H9 (cell line): Measurements from ENCODE around the gene EPHB3. TPM values are rescaled to one million over a fixed set of nuclear protein-coding genes. Genes with fewer than 3 reads are reported as not detected.

ENCODE experiments used
- DNase-seq: peaks from one replicate; pipeline ENCODE4 v3.0.0-alpha.2; 2017
- H2AFZ ChIP-seq: one replicate; pipeline ENCODE4 v1.6.1; 2013; ENCODE audit warnings: mild to moderate bottlenecking, low read length, control low read depth, moderate library complexity
- H2AK5ac ChIP-seq: 2 replicates; pipeline ENCODE4 v1.6.1; 2013; ENCODE audit warnings: low read length, control low read depth, mixed read lengths; ENCODE audit not compliant: insufficient read length
- H2BK120ac ChIP-seq: one replicate; pipeline ENCODE4 v1.6.1; 2013; ENCODE audit warnings: low read depth, mild to moderate bottlenecking, low read length, control low read depth, inconsistent platforms; ENCODE audit not compliant: poor library complexity, severe bottlenecking
- H2BK12ac ChIP-seq: 2 replicates; pipeline ENCODE4 v1.6.1; 2013; ENCODE audit warnings: low read length, control low read depth, mixed read lengths, low read depth; ENCODE audit not compliant: insufficient read length
- H2BK15ac ChIP-seq: 2 replicates; pipeline ENCODE4 v1.6.1; 2013; ENCODE audit warnings: low read depth, low read length, control low read depth
- H2BK20ac ChIP-seq: one replicate; pipeline ENCODE4 v1.6.1; 2013; ENCODE audit warnings: low read depth, mild to moderate bottlenecking, low read length, control low read depth, inconsistent platforms; ENCODE audit not compliant: poor library complexity, severe bottlenecking
- H2BK5ac ChIP-seq: 2 replicates; pipeline ENCODE4 v1.6.1; 2013; ENCODE audit warnings: low read length, control low read depth, mixed read lengths; ENCODE audit not compliant: insufficient read length
- H3K14ac ChIP-seq: 2 replicates; pipeline ENCODE4 v1.6.1; 2013; ENCODE audit warnings: low read length, control low read depth; ENCODE audit not compliant: insufficient read depth
- H3K18ac ChIP-seq: 2 replicates; pipeline ENCODE4 v1.6.1; 2013; ENCODE audit warnings: low read depth, mild to moderate bottlenecking, mixed read lengths, low read length, control low read depth; ENCODE audit not compliant: insufficient read length
- H3K23ac ChIP-seq: 2 replicates; pipeline ENCODE4 v1.6.1; 2013; ENCODE audit warnings: low read length, control low read depth, mixed read lengths, low read depth; ENCODE audit not compliant: insufficient read length
- H3K23me2 ChIP-seq: 2 replicates; pipeline ENCODE4 v1.6.1; 2013; ENCODE audit warnings: low read depth, mild to moderate bottlenecking, mixed read lengths, low read length, control low read depth; ENCODE audit not compliant: insufficient read length, poor library complexity, severe bottlenecking
- H3K27ac ChIP-seq: 2 replicates; pipeline ENCODE4 v1.5.1; 2013; ENCODE audit warnings: low read length, control low read depth, mixed read lengths, low read depth; ENCODE audit not compliant: insufficient read length
- H3K27me3 ChIP-seq: 2 replicates; pipeline ENCODE4 v1.6.1; 2013; ENCODE audit warnings: low read length, control low read depth, inconsistent platforms; ENCODE audit not compliant: insufficient read depth
- H3K4ac ChIP-seq: 2 replicates; pipeline ENCODE4 v1.6.1; 2013; ENCODE audit warnings: low read depth, mild to moderate bottlenecking, control low read depth, inconsistent platforms, low read length, moderate library complexity
- H3K4me1 ChIP-seq: 2 replicates; pipeline ENCODE4 v1.6.1; 2013; ENCODE audit warnings: low read length, control low read depth, inconsistent platforms; ENCODE audit not compliant: insufficient read depth
- H3K4me2 ChIP-seq: 2 replicates; pipeline ENCODE4 v1.6.1; 2013; ENCODE audit warnings: low read length, control low read depth, mixed read lengths; ENCODE audit not compliant: insufficient read length, insufficient read depth
- H3K56ac ChIP-seq: 2 replicates; pipeline ENCODE4 v1.6.1; 2013; ENCODE audit warnings: low read depth, mild to moderate bottlenecking, mixed read lengths, low read length, control low read depth; ENCODE audit not compliant: insufficient read length
- H3K79me1 ChIP-seq: 2 replicates; pipeline ENCODE4 v1.6.1; 2013; ENCODE audit warnings: low read depth, mild to moderate bottlenecking, moderate library complexity, low read length, control low read depth, inconsistent platforms; ENCODE audit not compliant: insufficient read depth, poor library complexity, severe bottlenecking
- H3K79me2 ChIP-seq: 2 replicates; pipeline ENCODE4 v1.6.1; 2013; ENCODE audit warnings: low read length, control low read depth, inconsistent platforms; ENCODE audit not compliant: insufficient read depth
- H3K9ac ChIP-seq: 2 replicates; pipeline ENCODE4 v1.6.1; 2013; ENCODE audit warnings: low read length, control low read depth, mixed read lengths; ENCODE audit not compliant: insufficient read length; ENCODE audit errors: extremely low read depth
- H3K9me3 ChIP-seq: one replicate; pipeline ENCODE4 v1.6.1; 2013; ENCODE audit warnings: low read depth, low read length, inconsistent platforms; ENCODE audit not compliant: control insufficient read depth
- H3T11ph ChIP-seq: one replicate; pipeline ENCODE4 v1.6.1; 2013; ENCODE audit warnings: mild to moderate bottlenecking, low read length, control low read depth, inconsistent platforms
- H4K20me1 ChIP-seq: one replicate; pipeline ENCODE4 v1.6.1; 2013; ENCODE audit not compliant: control insufficient read depth, insufficient read length, insufficient read depth
- H4K5ac ChIP-seq: 2 replicates; pipeline ENCODE4 v1.6.1; 2013; ENCODE audit warnings: low read depth, mild to moderate bottlenecking, mixed read lengths, low read length, control low read depth; ENCODE audit not compliant: insufficient read length
- H4K8ac ChIP-seq: replicated peaks from 2 replicates; pipeline ENCODE4 v1.6.1; 2013; ENCODE audit warnings: low read length, control low read depth, mixed read lengths, low read depth; ENCODE audit not compliant: insufficient read length
- H4K91ac ChIP-seq: 2 replicates; pipeline ENCODE4 v1.6.1; 2013; ENCODE audit warnings: low read depth, mild to moderate bottlenecking, moderate library complexity, mixed read lengths, low read length, control low read depth; ENCODE audit not compliant: insufficient read length
- H3K27ac Mint-ChIP-seq, 3 experiments: 2 replicates in 2 of 3; 3 replicates in 1 of 3; pipeline ENCODE4 v1.8.0; 2020 to 2021; ENCODE audit warnings: mixed read lengths in 3 of 3, mild to moderate bottlenecking in 1 of 3, moderate library complexity in 1 of 3
- H3K27me3 Mint-ChIP-seq: 2 replicates; pipeline ENCODE4 v1.8.0; 2021; ENCODE audit warnings: low read depth, mild to moderate bottlenecking, moderate library complexity, mixed read lengths
- H3K36me3 Mint-ChIP-seq, 3 experiments: 2 replicates in 2 of 3; 3 replicates in 1 of 3; pipeline ENCODE4 v1.8.0; 2020 to 2021; ENCODE audit warnings: low read depth in 3 of 3, mixed read lengths in 3 of 3; ENCODE audit not compliant: insufficient read depth in 1 of 3
- H3K4me1 Mint-ChIP-seq, 2 experiments: 2 replicates each; pipeline ENCODE4 v1.8.0; 2020; ENCODE audit warnings: mixed read lengths in 2 of 2
- H3K4me3 Mint-ChIP-seq, 2 experiments: 2 replicates in 1 of 2; 3 replicates in 1 of 2; pipeline ENCODE4 v1.8.0; 2020 to 2021; ENCODE audit warnings: mild to moderate bottlenecking in 2 of 2, mixed read lengths in 2 of 2, moderate library complexity in 1 of 2
- H3K9me3 Mint-ChIP-seq, 2 experiments: 2 replicates in 1 of 2; 3 replicates in 1 of 2; pipeline ENCODE4 v1.8.0; 2020; ENCODE audit warnings: mild to moderate bottlenecking in 2 of 2, mixed read lengths in 2 of 2, moderate library complexity in 1 of 2
- WGBS: extraction: QIAGEN DNeasy Blood & Tissue Kit; methylation state at CpG from one replicate; pipeline ENCODE4 v1.1.7; 2013; ENCODE audit warnings: missing lambda C conversion rate, low lambda C conversion rate, mixed read lengths; ENCODE audit not compliant: insufficient read length; ENCODE audit errors: extremely low coverage; 5-methylcytosine and 5-hydroxymethylcytosine counted together
- total RNA-seq: library from RNA; stranded (reverse); gene quantifications from 2 replicates; pipeline ENCODE4 v1.2.1, GENCODE V29; 2021
- TF ChIP-seq, protein P1 (sequence below): fragments of 200-600 bp; sonication (generic); conservative IDR thresholded peaks from 3 replicates; pipeline ENCODE4 v1.8.0; 2021; ENCODE audit warnings: antibody characterized with exemption, mild to moderate bottlenecking

Gene EPHB3
- total RNA-seq, 1 experiment from 2014 or later, result 1.0 TPM

DNA sequence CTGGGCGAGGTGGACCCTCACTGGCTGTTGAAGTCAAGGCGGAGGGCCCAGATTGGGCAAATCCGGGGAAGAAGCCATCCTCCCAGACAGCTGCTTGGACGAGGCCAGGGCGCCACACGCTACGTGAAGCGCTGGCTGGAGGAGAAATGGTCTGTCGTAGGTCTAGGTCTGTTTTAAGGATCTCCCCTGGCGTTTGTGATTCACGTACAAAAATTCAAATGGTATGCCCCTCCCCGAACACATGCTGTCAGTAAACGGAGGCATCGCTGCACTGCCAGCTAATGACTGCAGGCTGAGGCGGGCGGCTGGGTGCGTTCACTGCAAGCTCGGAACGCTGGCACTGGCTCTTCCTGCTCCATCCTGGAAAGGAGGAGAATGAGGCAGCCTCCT, 69.9 kb downstream of the EPHB3 start:
- no peak for DNase-seq
- Histone ChIP-seq H3K18ac (no peak overlapping the region), H4K91ac (no peak overlapping the region), H3K27ac (no peak overlapping the region), H2AK5ac (no peak overlapping the region), H3K9ac (no peak overlapping the region), H3K27me3 (peaks cover 2% of the 10 kb centered on the region; the same call in 1 of the 2 replicates), H2BK120ac (no peak overlapping the region), H4K8ac (no peak overlapping the region), H4K20me1 (no peaks in the 10 kb centered on the region), H3K79me1 (no peaks in the 10 kb centered on the region), H3K23me2 (no peaks in the 10 kb centered on the region), H3T11ph (no peak overlapping the region), H3K4me1 (peaks cover 2% of the 10 kb centered on the region; the same call in 1 of the 2 replicates), H2BK12ac (no peak overlapping the region), H3K9me3 (no peaks in the 10 kb centered on the region), H3K4ac (no peak overlapping the region), H2BK20ac (no peak overlapping the region), H2BK15ac (no peak overlapping the region; the same call in 1 of the 2 replicates), H3K56ac (no peak overlapping the region), H3K23ac (no peak overlapping the region), H3K4me2 (no peak overlapping the region), H2BK5ac (no peak overlapping the region), H3K79me2 (no peaks in the 10 kb centered on the region), H3K14ac (no peak overlapping the region; the same call in 1 of the 2 replicates), H2AFZ (no peak overlapping the region), H4K5ac (no peak overlapping the region)
- Mint-ChIP-seq H3K4me3 (no peak overlapping the region), H3K27ac (no peak overlapping the region), H3K36me3 (peaks cover 0 to 1% (median 0%) of the 10 kb centered on the region in 3 experiments; a peak in 1 of 7 replicates), H3K27me3 (peaks cover 18% of the 10 kb centered on the region), H3K4me1 (peaks cover 48 to 80% of the 10 kb centered on the region in 2 experiments), H3K9me3 (no peaks in the 10 kb centered on the region; a peak in 2 of 5 replicates)
- TF ChIP-seq, protein P1, sequence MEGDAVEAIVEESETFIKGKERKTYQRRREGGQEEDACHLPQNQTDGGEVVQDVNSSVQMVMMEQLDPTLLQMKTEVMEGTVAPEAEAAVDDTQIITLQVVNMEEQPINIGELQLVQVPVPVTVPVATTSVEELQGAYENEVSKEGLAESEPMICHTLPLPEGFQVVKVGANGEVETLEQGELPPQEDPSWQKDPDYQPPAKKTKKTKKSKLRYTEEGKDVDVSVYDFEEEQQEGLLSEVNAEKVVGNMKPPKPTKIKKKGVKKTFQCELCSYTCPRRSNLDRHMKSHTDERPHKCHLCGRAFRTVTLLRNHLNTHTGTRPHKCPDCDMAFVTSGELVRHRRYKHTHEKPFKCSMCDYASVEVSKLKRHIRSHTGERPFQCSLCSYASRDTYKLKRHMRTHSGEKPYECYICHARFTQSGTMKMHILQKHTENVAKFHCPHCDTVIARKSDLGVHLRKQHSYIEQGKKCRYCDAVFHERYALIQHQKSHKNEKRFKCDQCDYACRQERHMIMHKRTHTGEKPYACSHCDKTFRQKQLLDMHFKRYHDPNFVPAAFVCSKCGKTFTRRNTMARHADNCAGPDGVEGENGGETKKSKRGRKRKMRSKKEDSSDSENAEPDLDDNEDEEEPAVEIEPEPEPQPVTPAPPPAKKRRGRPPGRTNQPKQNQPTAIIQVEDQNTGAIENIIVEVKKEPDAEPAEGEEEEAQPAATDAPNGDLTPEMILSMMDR, result no peak
- WGBS, result no CpG with 5 or more reads among the region's 19 CpGs

Other genes with a start within 250 kb of the EPHB3 start
- 532 and 544 TPM in 2 replicates for gene EIF4G1, start 247.2 kb upstream of the EPHB3 start, total RNA-seq
- 14.4 and 15.5 TPM in 2 replicates for gene FAM131A, start 224.2 kb upstream of the EPHB3 start, total RNA-seq
- gene CLCN2, start 200.2 kb upstream of the EPHB3 start, total RNA-seq, result 17.2 and 19.5 TPM in 2 replicates
- 115 and 122 TPM in 2 replicates for gene POLR2H, start 200.1 kb upstream of the EPHB3 start, total RNA-seq
- 0.64 and 0.85 TPM in 2 replicates for gene THPO, start 183.6 kb upstream of the EPHB3 start, total RNA-seq
- 1.8 and 1.9 TPM in 2 replicates for gene CHRD, start 181.7 kb upstream of the EPHB3 start, total RNA-seq
- gene MAGEF1, start 150.3 kb downstream of the EPHB3 start, total RNA-seq, result 31.9 and 34.8 TPM in 2 replicates